B cell (primary cell): ENCODE measurements around the gene TMEM131L.

Source experiments
- CTCF ChIP-seq: fragments of 200-600 bp; IDR thresholded peaks from one replicate; pipeline ENCODE4 v1.8.0; 2022; ENCODE audit warnings: antibody characterized with exemption, mild to moderate bottlenecking
- EZH2 ChIP-seq: IDR thresholded peaks from 2 replicates; pipeline ENCODE4 v1.6.1; 2012; ENCODE audit warnings: borderline replicate concordance, low read depth, mild to moderate bottlenecking, moderate library complexity, low read length; ENCODE audit not compliant: insufficient read depth, poor library complexity, severe bottlenecking

DNA sequence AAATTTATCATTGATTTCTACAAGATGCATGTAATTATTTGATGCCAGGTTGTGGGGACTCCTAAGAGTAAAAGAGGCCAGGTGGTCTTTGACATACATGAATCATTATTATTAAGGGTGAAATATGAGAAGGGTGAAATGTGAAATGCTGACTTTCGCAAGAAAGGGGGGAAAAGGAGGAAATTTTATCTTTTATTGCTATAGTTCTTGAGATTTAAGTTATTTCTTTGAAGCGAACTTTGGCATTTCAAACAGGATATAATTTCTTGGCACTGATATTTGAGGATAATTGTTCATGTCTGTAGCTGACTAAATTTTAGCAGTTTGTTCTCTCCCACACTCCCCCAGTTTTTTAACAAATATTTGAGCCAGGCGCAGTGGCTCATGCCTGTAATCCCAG is 80.1 kb downstream of the TMEM131L start:
- no peak for TF ChIP-seq CTCF
- no peak for TF ChIP-seq EZH2
